Retinal pigment epithelial cell (primary cell): ENCODE data around the gene RAC2.

Experiments
- DNase-seq: peaks from one replicate; pipeline ENCODE4 v3.0.0-alpha.2; 2010; ENCODE audit warnings: low read depth
- H3K4me3 ChIP-seq: 2 replicates; pipeline ENCODE4 v1.5.1; 2011; ENCODE audit warnings: mild to moderate bottlenecking, low read length, control low read depth, moderate library complexity
- CTCF ChIP-seq: conservative IDR thresholded peaks from 2 replicates; pipeline ENCODE4 v1.5.1; 2011; ENCODE audit warnings: low read depth, low read length, control low read depth, inconsistent platforms

The RAC2 gene

GRCh38 chr22:37185646-37186227 lies 58.3 kb downstream of the RAC2 start:
- H3K4me3 ChIP-seq, result no peak overlapping the region
- no peak for DNase-seq
- TF ChIP-seq CTCF, result no peak

- no peak for DNase-seq
- H3K4me3 ChIP-seq, result no peak overlapping the region
- TF ChIP-seq CTCF, result no peak
Observed at GRCh38 chr22:37184816-37185541, 59.1 kb downstream of the RAC2 start.

- H3K4me3 ChIP-seq, result no peak overlapping the region
Observed at GRCh38 chr22:37184380-37184755, 59.7 kb downstream of the RAC2 start.

GRCh38 chr22:37183432-37184379 lies 60.4 kb downstream of the RAC2 start:
- H3K4me3 ChIP-seq, result no peak overlapping the region

More at GRCh38 chr22:37184380-37184755, 59.7 kb downstream of the RAC2 start:
- DNase-seq, result no peak
- TF ChIP-seq CTCF, result no peak

GRCh38 chr22:37182949-37183245 lies 61.2 kb downstream of the RAC2 start:
- DNase-seq, result no peak
- H3K4me3 ChIP-seq, result no peak overlapping the region
- TF ChIP-seq CTCF, result no peak

More at GRCh38 chr22:37183432-37184379, 60.4 kb downstream of the RAC2 start:
- no peak for DNase-seq
- no peak for TF ChIP-seq CTCF

- H3K4me3 ChIP-seq, result no peak overlapping the region
- DNase-seq, result no peak
- TF ChIP-seq CTCF, result no peak
Observed at GRCh38 chr22:37182101-37182948, 61.7 kb downstream of the RAC2 start.
